ENCODE results near the gene GIPC3.

DNA sequence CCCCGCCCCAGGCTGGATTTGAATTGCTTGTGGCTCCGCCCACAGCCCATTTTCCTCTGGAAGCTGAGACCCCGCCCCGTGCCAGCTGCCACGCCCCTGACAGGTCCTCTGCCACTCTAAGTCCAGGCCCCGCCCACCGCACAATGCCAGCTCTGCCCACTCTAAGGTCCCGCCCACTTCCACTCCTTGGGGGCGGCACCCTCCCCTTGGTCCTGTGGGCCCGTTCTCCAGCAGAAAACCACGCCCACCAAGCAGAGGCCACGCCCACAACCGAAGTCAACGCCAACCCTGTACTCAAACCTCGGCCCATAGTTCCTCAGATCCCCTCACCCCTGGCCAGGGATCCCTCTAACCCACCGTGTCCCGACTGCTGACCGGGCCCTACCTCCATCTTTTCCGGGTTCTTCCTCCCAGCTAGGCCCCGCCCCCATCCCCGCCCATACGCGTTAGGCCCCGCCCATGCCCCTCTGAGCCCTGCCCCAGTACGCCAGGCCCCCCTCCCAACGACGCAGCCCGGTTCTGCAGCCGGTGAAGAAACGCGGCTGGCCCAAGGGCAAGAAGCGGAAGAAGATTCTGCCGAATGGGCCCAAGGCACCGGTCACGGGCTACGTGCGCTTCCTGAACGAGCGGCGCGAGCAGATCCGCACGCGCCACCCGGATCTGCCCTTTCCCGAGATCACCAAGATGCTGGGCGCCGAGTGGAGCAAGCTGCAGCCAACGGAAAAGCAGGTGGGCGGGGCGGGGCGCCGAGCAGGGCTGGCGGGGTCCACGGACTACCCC, 11.2 kb upstream of the GIPC3 start:
- no peak for TF ChIP-seq SUZ12 (IDR thresholded peaks at IDR 0.05; ENCODE audit: extremely low read depth, insufficient read depth, insufficient read length)
- TF ChIP-seq YY1 (IDR thresholded peaks at IDR 0.05; ENCODE audit: insufficient read depth, insufficient read length) = peak; percentile 41
- TF ChIP-seq ZNF274 (IDR thresholded peaks at IDR 0.05; ENCODE audit: low read depth, low read length) = no peak
